ENCODE results near the gene CTSA. TPM values are rescaled to one million over a fixed set of nuclear protein-coding genes. Genes with fewer than 3 reads are reported as not detected.

The CTSA gene
- total RNA-seq, 1 experiment from 2014 or later: 282 TPM

GRCh38 chr20:45850926-45851325 is 40.2 kb upstream of the CTSA start:
- POLR2A ChIA-PET: no interaction called here
- BruUV-seq (replicated peaks): no TSS peak
- Mint-ChIP-seq H3K4me3 (ENCODE audit: unreplicated experiment) (no peak overlapping the region), H3K9me3 (ENCODE audit: unreplicated experiment) (no peaks in the 10 kb centered on the region), H3K27me3 (ENCODE audit: insufficient read depth, unreplicated experiment) (no peaks in the 10 kb centered on the region), H3K27ac (ENCODE audit: unreplicated experiment) (no peak overlapping the region), H3K4me1 (ENCODE audit: low read depth, unreplicated experiment) (peaks cover 6% of the 10 kb centered on the region), H3K36me3 (ENCODE audit: insufficient read depth, unreplicated experiment) (peaks cover 5% of the 10 kb centered on the region)
- Histone ChIP-seq H3K4me1 (no peaks in the 10 kb centered on the region; the same call in 1 of the 2 replicates), H3K27me3 (replicated peaks; ENCODE audit: control insufficient read depth, insufficient read depth, low read length) (no peaks in the 10 kb centered on the region), H3K36me3 (ENCODE audit: control insufficient read depth, insufficient read depth, low read length) (no peaks in the 10 kb centered on the region), H3K4me3 (ENCODE audit: low read depth, low read length) (no peak overlapping the region), H3K9me3 (no peaks in the 10 kb centered on the region)
- no peak for TF ChIP-seq CTCF (IDR thresholded peaks at IDR 0.05; ENCODE audit: insufficient read depth in 1 of 2, low read depth in 1 of 2, low read length in 1 of 2, severe bottlenecking in 1 of 2, unreplicated experiment in 1 of 2)
- DNase-seq: no peak
- CTCF ChIA-PET: no interaction called here
- intact Hi-C loops (cut with micrococcal nuclease; ENCODE audit: unreplicated experiment): no loop called here

GRCh38 chr20:45851501-45851900 is 39.6 kb upstream of the CTSA start:
- no peak for TF ChIP-seq CTCF (IDR thresholded peaks at IDR 0.05; ENCODE audit: insufficient read depth in 1 of 2, low read depth in 1 of 2, low read length in 1 of 2, severe bottlenecking in 1 of 2, unreplicated experiment in 1 of 2)
- Mint-ChIP-seq H3K27me3 (ENCODE audit: insufficient read depth, unreplicated experiment) (no peaks in the 10 kb centered on the region), H3K4me3 (ENCODE audit: unreplicated experiment) (no peak overlapping the region), H3K4me1 (ENCODE audit: low read depth, unreplicated experiment) (peaks cover 6% of the 10 kb centered on the region), H3K9me3 (ENCODE audit: unreplicated experiment) (no peaks in the 10 kb centered on the region), H3K36me3 (ENCODE audit: insufficient read depth, unreplicated experiment) (peaks cover 7% of the 10 kb centered on the region), H3K27ac (ENCODE audit: unreplicated experiment) (no peak overlapping the region)
- intact Hi-C loops (cut with micrococcal nuclease; ENCODE audit: unreplicated experiment): no loop called here
- no peak overlapping the region for H3K4me3 ChIP-seq (ENCODE audit: low read depth, low read length)
- POLR2A ChIA-PET: no interaction called here
- H3K36me3 ChIP-seq (ENCODE audit: control insufficient read depth, insufficient read depth, low read length): no peaks in the 10 kb centered on the region
- no TSS peak for BruUV-seq (replicated peaks)
- no peak for DNase-seq
- H3K27me3 ChIP-seq (replicated peaks; ENCODE audit: control insufficient read depth, insufficient read depth, low read length): no peaks in the 10 kb centered on the region
- peaks cover 5% of the 10 kb centered on the region for H3K4me1 ChIP-seq
- no peaks in the 10 kb centered on the region for H3K9me3 ChIP-seq
- CTCF ChIA-PET: interaction anchor here (0.7 kb wide), 1 partner anchor 27 kb away, joined by 3 read pairs; no protein-coding TSS in a partner anchor

GRCh38 chr20:45852326-45852725 is 38.8 kb upstream of the CTSA start:
- no peak for DNase-seq
- Histone ChIP-seq H3K4me1 (peaks cover 6% of the 10 kb centered on the region), H3K9me3 (no peaks in the 10 kb centered on the region), H3K4me3 (ENCODE audit: low read depth, low read length) (no peak overlapping the region), H3K36me3 (ENCODE audit: control insufficient read depth, insufficient read depth, low read length) (no peaks in the 10 kb centered on the region), H3K27me3 (replicated peaks; ENCODE audit: control insufficient read depth, insufficient read depth, low read length) (no peaks in the 10 kb centered on the region)
- Mint-ChIP-seq H3K4me3 (ENCODE audit: unreplicated experiment) (no peak overlapping the region), H3K27ac (ENCODE audit: unreplicated experiment) (no peak overlapping the region), H3K27me3 (ENCODE audit: insufficient read depth, unreplicated experiment) (no peaks in the 10 kb centered on the region), H3K36me3 (ENCODE audit: insufficient read depth, unreplicated experiment) (peaks cover 15% of the 10 kb centered on the region), H3K4me1 (ENCODE audit: low read depth, unreplicated experiment) (peaks cover 6% of the 10 kb centered on the region), H3K9me3 (ENCODE audit: unreplicated experiment) (no peaks in the 10 kb centered on the region)
- ChIA-PET POLR2A (interaction anchor here (0.5 kb wide), 1 partner anchor 10 kb away, joined by 3 read pairs; no protein-coding TSS in a partner anchor), CTCF (interaction anchor here (0.7 to 0.9 kb wide), 2 partner anchors 28 to 30 kb away, joined by 3 to 4 read pairs; no protein-coding TSS in a partner anchor)
- intact Hi-C loops (cut with micrococcal nuclease; ENCODE audit: unreplicated experiment): no loop called here
- no TSS peak for BruUV-seq (replicated peaks)
- TF ChIP-seq CTCF (IDR thresholded peaks at IDR 0.05; ENCODE audit: insufficient read depth in 1 of 2, low read depth in 1 of 2, low read length in 1 of 2, severe bottlenecking in 1 of 2, unreplicated experiment in 1 of 2): no peak

All from Caco-2 (cell line).